Mesothelial cell of epicardium (in vitro differentiated cells): ENCODE measurements around the gene TPRG1L. TPM values are rescaled to one million over a fixed set of nuclear protein-coding genes. Genes with fewer than 3 reads are reported as not detected.
"Not testable (repeated sequence)": the region's sequence is repeated elsewhere in the genome, so short reads cannot be mapped to it uniquely, and the experiment has no call there.

ENCODE experiments used
- DNase-seq, 2 experiments: peaks; one replicate each; pipeline ENCODE4 v3.0.0; 2021; ENCODE audit warnings: low spot score in 2 of 2; ENCODE audit not compliant: unreplicated experiment in 2 of 2
- H3K27ac Mint-ChIP-seq: 2 replicates; pipeline ENCODE4 v1.8.0; 2021; ENCODE audit warnings: mixed read lengths
- H3K27me3 Mint-ChIP-seq: 2 replicates; pipeline ENCODE4 v1.8.0; 2021; ENCODE audit warnings: low read depth, mixed read lengths
- H3K36me3 Mint-ChIP-seq: 2 replicates; pipeline ENCODE4 v1.8.0; 2021; ENCODE audit warnings: mixed read lengths
- H3K4me1 Mint-ChIP-seq: 2 replicates; pipeline ENCODE4 v1.8.0; 2021; ENCODE audit warnings: mixed read lengths
- H3K4me3 Mint-ChIP-seq: 2 replicates; pipeline ENCODE4 v1.8.0; 2021; ENCODE audit warnings: mild to moderate bottlenecking, moderate library complexity, mixed read lengths
- H3K9me3 Mint-ChIP-seq: 2 replicates; pipeline ENCODE4 v1.8.0; 2021; ENCODE audit warnings: mixed read lengths
- total RNA-seq: library from RNA; stranded (reverse); gene quantifications from 3 replicates; pipeline ENCODE4 v1.2.1, GENCODE V29; 2021
- TF ChIP-seq, protein P1 (sequence below): fragments of 200-600 bp; sonication (generic); IDR thresholded peaks from one replicate; pipeline ENCODE4 v1.5.0; 2021; ENCODE audit warnings: antibody characterized with exemption; ENCODE audit not compliant: unreplicated experiment

The TPRG1L gene
- total RNA-seq, 1 donor from 2014 or later: 15.7 TPM

DNA sequence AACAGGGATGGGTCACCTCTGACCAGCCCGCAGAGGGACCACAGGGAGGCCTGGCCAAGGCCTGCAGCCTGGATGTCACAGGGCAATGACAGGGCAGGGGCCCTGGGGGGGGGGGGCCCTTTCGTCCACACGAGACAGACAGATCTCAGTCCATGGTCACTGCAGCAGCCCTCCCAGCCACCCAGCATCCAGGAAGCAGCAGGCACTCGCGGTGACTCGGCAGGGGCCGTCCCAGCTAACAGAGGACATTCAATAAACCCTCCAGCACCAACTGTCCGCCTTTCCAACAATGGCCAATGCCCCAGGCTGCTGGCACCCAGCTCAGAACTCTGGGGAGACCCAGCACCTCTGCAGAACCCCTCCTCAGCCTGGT is 46.4 kb upstream of the TPRG1L start:
- Mint-ChIP-seq H3K9me3 (peaks cover 3% of the 10 kb centered on the region), H3K4me1 (peaks cover 5% of the 10 kb centered on the region)
- TF ChIP-seq, protein P1, sequence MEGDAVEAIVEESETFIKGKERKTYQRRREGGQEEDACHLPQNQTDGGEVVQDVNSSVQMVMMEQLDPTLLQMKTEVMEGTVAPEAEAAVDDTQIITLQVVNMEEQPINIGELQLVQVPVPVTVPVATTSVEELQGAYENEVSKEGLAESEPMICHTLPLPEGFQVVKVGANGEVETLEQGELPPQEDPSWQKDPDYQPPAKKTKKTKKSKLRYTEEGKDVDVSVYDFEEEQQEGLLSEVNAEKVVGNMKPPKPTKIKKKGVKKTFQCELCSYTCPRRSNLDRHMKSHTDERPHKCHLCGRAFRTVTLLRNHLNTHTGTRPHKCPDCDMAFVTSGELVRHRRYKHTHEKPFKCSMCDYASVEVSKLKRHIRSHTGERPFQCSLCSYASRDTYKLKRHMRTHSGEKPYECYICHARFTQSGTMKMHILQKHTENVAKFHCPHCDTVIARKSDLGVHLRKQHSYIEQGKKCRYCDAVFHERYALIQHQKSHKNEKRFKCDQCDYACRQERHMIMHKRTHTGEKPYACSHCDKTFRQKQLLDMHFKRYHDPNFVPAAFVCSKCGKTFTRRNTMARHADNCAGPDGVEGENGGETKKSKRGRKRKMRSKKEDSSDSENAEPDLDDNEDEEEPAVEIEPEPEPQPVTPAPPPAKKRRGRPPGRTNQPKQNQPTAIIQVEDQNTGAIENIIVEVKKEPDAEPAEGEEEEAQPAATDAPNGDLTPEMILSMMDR: no peak

GRCh38 chr1:3578906-3579305 is 45.9 kb upstream of the TPRG1L start:
- no peak for DNase-seq
- Mint-ChIP-seq H3K27ac (no peak overlapping the region), H3K4me1 (peaks cover 5% of the 10 kb centered on the region), H3K9me3 (peaks cover 3% of the 10 kb centered on the region), H3K36me3 (peaks cover 26% of the 10 kb centered on the region), H3K27me3 (no peaks in the 10 kb centered on the region), H3K4me3 (no peak overlapping the region)
- TF ChIP-seq, protein P1: no peak

More for the DNA sequence above, 46.4 kb upstream of the TPRG1L start:
- Mint-ChIP-seq H3K36me3 (peaks cover 26% of the 10 kb centered on the region), H3K27me3 (no peaks in the 10 kb centered on the region), H3K4me3 (no peak overlapping the region), H3K27ac (no peak overlapping the region)
- DNase-seq: no peak

DNA sequence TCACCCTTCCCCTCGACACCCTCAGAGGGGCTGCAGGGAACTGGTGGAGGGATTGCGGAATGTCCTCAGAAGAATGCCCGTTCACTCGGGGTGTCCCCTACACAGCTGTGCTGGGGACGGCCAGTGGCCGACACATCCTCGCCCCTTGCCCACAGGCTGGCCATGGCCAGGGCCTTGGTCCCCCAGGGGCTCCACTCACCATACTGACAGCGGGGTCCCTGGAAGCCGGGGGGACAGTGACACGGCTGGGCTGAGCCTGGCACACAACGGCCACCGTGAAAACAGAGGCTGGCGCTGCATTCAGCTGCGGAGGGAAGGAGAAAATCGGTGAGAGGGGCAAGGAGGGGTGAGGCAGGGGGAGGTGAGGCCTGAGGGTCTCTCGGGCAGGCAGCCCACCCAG is 45.2 kb upstream of the TPRG1L start:
- Mint-ChIP-seq H3K27ac (no peak overlapping the region), H3K9me3 (peaks cover 3% of the 10 kb centered on the region), H3K27me3 (no peaks in the 10 kb centered on the region), H3K36me3 (peaks cover 27% of the 10 kb centered on the region), H3K4me3 (no peak overlapping the region), H3K4me1 (peaks cover 3% of the 10 kb centered on the region)
- TF ChIP-seq, protein P1: no peak
- DNase-seq: no peak

DNA sequence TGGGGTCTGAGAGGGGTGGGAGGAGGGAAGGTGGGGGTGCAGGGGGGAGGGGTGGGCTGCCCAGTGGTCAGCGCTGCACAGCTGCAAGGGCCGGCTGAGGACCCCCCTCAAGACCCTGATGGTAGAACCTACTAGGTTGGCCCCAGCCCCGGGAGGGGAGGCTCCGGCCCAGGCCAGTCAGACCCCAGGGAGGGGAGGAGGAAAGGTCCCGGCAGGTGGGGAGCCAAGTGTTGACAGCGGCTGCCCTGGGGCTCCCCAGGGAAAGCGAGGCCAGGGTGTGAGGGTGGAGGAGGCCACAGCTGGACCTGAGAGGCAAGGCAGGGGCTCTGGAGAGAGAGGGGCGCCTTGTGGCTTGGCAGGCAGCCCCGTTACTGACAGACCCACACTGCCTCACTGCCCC is 44.6 kb upstream of the TPRG1L start:
- H3K4me3 Mint-ChIP-seq: no peak overlapping the region

GRCh38 chr1:3581296-3582036 is 43.3 kb upstream of the TPRG1L start:
- Mint-ChIP-seq H3K36me3 (peaks cover 17% of the 10 kb centered on the region), H3K27ac (no peak overlapping the region), H3K4me1 (peaks cover 3% of the 10 kb centered on the region), H3K27me3 (no peaks in the 10 kb centered on the region), H3K4me3 (no peak overlapping the region), H3K9me3 (no peaks in the 10 kb centered on the region)
- DNase-seq: no peak
- TF ChIP-seq, protein P1: no peak

More for the DNA sequence above, 44.6 kb upstream of the TPRG1L start:
- H3K9me3 Mint-ChIP-seq: peaks cover 3% of the 10 kb centered on the region
- H3K27ac Mint-ChIP-seq: no peak overlapping the region
- TF ChIP-seq, protein P1: no peak
- no peak for DNase-seq
- H3K36me3 Mint-ChIP-seq: peaks cover 23% of the 10 kb centered on the region
- peaks cover 3% of the 10 kb centered on the region for H3K4me1 Mint-ChIP-seq
- no peaks in the 10 kb centered on the region for H3K27me3 Mint-ChIP-seq

GRCh38 chr1:3583751-3584150 is 41.1 kb upstream of the TPRG1L start:
- H3K27ac Mint-ChIP-seq, H3K27me3 Mint-ChIP-seq, H3K9me3 Mint-ChIP-seq, H3K4me1 Mint-ChIP-seq, DNase-seq, H3K4me3 Mint-ChIP-seq: not testable (repeated sequence)
- H3K36me3 Mint-ChIP-seq: peaks cover 14% of the 10 kb centered on the region
